Sigmoid colon (tissue), 7 donors: ENCODE results near the gene AP5B1. TPM values are rescaled to one million over a fixed set of nuclear protein-coding genes. Genes with fewer than 3 reads are reported as not detected.
A peak's percentile ranks its signal among the peaks of the same experiment; 100 is the strongest.

Experiments used
- DNase-seq: peaks from one replicate; pipeline ENCODE4 v3.0.0-alpha.2; 2019
- H3K27ac ChIP-seq, 4 donors: fragments of 200-600 bp; sonication (generic); one replicate each; pipeline ENCODE4 v1.5.1; 2016 to 2019; ENCODE audit warnings: mild to moderate bottlenecking in 1 of 4
- H3K27me3 ChIP-seq, 3 donors: fragments of 200-600 bp; sonication (generic); one replicate each; pipeline ENCODE4 v1.5.1; 2019; ENCODE audit warnings: mild to moderate bottlenecking in 1 of 3
- H3K36me3 ChIP-seq, 4 donors: fragments of 200-600 bp; sonication (generic); one replicate each; pipeline ENCODE4 v1.5.1; 2016 to 2019
- H3K4me1 ChIP-seq, 4 donors: fragments of 200-600 bp; sonication (generic); one replicate each; pipeline ENCODE4 v1.5.1; 2017 to 2019
- H3K4me3 ChIP-seq, 4 donors: fragments of 200-600 bp; sonication (generic); one replicate each; pipeline ENCODE4 v1.5.1; 2017 to 2019; ENCODE audit warnings: mild to moderate bottlenecking in 2 of 4, moderate library complexity in 1 of 4
- H3K9me3 ChIP-seq, 4 donors: fragments of 200-600 bp in 3 of 4; sonication (generic) in 3 of 4; one replicate each; pipeline versions ENCODE4 v1.5.1 to v1.6.1; 2013 to 2019
- CTCF ChIP-seq, 4 experiments: fragments of 450-650 bp in 3 of 4; fragments of 200-600 bp in 1 of 4; IDR thresholded peaks; one replicate each; pipeline ENCODE4 v1.5.1; 2016 to 2019; ENCODE audit warnings: antibody characterized with exemption in 4 of 4, mild to moderate bottlenecking in 3 of 4, moderate library complexity in 2 of 4
- EP300 ChIP-seq, 4 donors: sonication (generic); formaldehyde crosslinking; IDR thresholded peaks; one replicate each; pipeline ENCODE4 v1.6.1; 2017; ENCODE audit warnings: antibody characterized with exemption in 4 of 4
- POLR2A ChIP-seq, 2 donors: fragments of 450-650 bp; IDR thresholded peaks; one replicate each; pipeline ENCODE4 v1.6.1; 2016; ENCODE audit warnings: antibody characterized with exemption in 2 of 2, mild to moderate bottlenecking in 2 of 2, moderate library complexity in 2 of 2
- POLR2AphosphoS5 ChIP-seq, 4 donors: sonication (generic); formaldehyde crosslinking; IDR thresholded peaks; one replicate each; pipeline ENCODE4 v1.6.1; 2017; ENCODE audit warnings: antibody characterized with exemption in 4 of 4
- WGBS, 2 donors: extraction: QIAGEN DNeasy Blood & Tissue Kit; methylation state at CpG; one replicate each; pipeline ENCODE4 v1.1.7; 2013; 5-methylcytosine and 5-hydroxymethylcytosine counted together
- intact Hi-C: fragments of 100-400 bp; cut with DNase I; formaldehyde crosslinking; loops from one replicate; pipeline ENCODE4 v1.15.1; 2023
- polyA plus RNA-seq, 3 donors: library from polyadenylated mRNA; stranded (reverse); fragments of 200-250 nt; gene quantifications; one replicate each; pipeline ENCODE4 v1.2.3, GENCODE V29; 2013
- total RNA-seq, 4 donors: library from RNA; depleted of rRNA; stranded (reverse); fragments of >200 nt; gene quantifications; one replicate each; pipeline ENCODE4 v1.1.0, GENCODE V29; 2016
- donor health status: healthy with polysubstance abuse.
- donor health status: Bipolar disorder and iron deficiency.
- donor health status: healthy.

Gene AP5B1
- total and polyA plus RNA-seq, 7 donors = 6.6 to 14.6 (median 9.0) TPM

- Histone ChIP-seq H3K27me3 (no peaks in the 10 kb centered on the region), H3K4me3 (no peak overlapping the region), H3K36me3 (peaks cover 0 to 31% (median 14%) of the 10 kb centered on the region in 4 donors), H3K9me3 (no peaks in the 10 kb centered on the region), H3K27ac (no peak overlapping the region), H3K4me1 (peaks cover 0 to 29% (median 21%) of the 10 kb centered on the region in 4 donors)
- intact Hi-C loops = loop anchor here (5.0 kb wide), 1 partner anchor 209 kb away; no protein-coding TSS in a partner anchor
- peak; percentile 57 for DNase-seq
- TF ChIP-seq POLR2AphosphoS5 (IDR thresholded peaks at IDR 0.05) = no peak
- TF ChIP-seq POLR2A (IDR thresholded peaks at IDR 0.05) = no peak
- 92% methylated on average over 23 of the region's 23 CpGs for WGBS, 2 donors
Measured at GRCh38 chr11:65777821-65778361, 2.9 kb downstream of the AP5B1 start.

GRCh38 chr11:65777241-65777640, 3.5 kb downstream of the AP5B1 start:
- peaks cover 0 to 31% (median 14%) of the 10 kb centered on the region in 4 donors for H3K36me3 ChIP-seq
- no peak overlapping the region for H3K4me3 ChIP-seq
- TF ChIP-seq POLR2A (IDR thresholded peaks at IDR 0.05) = no peak
- no peak for TF ChIP-seq POLR2AphosphoS5 (IDR thresholded peaks at IDR 0.05)
- no peak for TF ChIP-seq EP300 (IDR thresholded peaks at IDR 0.05)
- no peak for TF ChIP-seq CTCF (IDR thresholded peaks at IDR 0.05)
- H3K4me1 ChIP-seq = peaks cover 0 to 29% (median 21%) of the 10 kb centered on the region in 4 donors
- H3K9me3 ChIP-seq = no peaks in the 10 kb centered on the region
- H3K27me3 ChIP-seq = no peaks in the 10 kb centered on the region
- peak; percentile 9 for DNase-seq
- WGBS, 2 donors = 90 to 93% methylated on average over 8 of the region's 8 CpGs
- intact Hi-C loops = loop anchor here (5.0 kb wide), 1 partner anchor 210 kb away; no protein-coding TSS in a partner anchor
- no peak overlapping the region for H3K27ac ChIP-seq

DNA sequence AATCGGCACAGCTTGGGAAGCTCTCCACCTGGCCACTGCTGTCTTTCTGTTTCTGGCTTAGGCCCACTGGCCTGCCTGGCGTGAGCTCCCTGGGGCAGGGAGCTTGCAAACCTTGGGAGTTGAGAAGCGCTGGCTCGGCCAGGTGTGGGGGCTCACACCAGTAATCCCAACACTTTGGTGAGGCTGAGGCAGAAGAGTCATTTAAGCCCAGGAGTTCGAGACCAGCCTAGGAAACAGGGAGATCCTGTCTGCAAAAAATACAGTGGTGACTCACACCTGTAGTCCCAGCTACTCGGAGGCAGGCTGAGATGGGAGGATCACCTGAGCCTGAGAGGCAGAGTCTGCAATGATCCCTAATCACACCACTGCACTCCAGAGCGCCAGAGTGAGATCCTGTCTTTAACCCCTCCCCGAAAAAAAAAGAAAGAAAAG, 4.0 kb downstream of the AP5B1 start:
- Histone ChIP-seq H3K27ac (peak overlapping the region in 1 of 4 donors; percentile 48), H3K36me3 (peaks cover 0 to 31% (median 14%) of the 10 kb centered on the region in 4 donors), H3K4me1 (peaks cover 0 to 29% (median 21%) of the 10 kb centered on the region in 4 donors), H3K4me3 (no peak overlapping the region), H3K27me3 (no peaks in the 10 kb centered on the region), H3K9me3 (no peaks in the 10 kb centered on the region)
- DNase-seq = peak; percentile 27
- WGBS, 2 donors = 88 to 90% methylated on average over 8 of the region's 8 CpGs
- intact Hi-C loops = loop anchor here (5.0 kb wide), 1 partner anchor 211 kb away; no protein-coding TSS in a partner anchor
- TF ChIP-seq POLR2A (IDR thresholded peaks at IDR 0.05) = no peak

DNA sequence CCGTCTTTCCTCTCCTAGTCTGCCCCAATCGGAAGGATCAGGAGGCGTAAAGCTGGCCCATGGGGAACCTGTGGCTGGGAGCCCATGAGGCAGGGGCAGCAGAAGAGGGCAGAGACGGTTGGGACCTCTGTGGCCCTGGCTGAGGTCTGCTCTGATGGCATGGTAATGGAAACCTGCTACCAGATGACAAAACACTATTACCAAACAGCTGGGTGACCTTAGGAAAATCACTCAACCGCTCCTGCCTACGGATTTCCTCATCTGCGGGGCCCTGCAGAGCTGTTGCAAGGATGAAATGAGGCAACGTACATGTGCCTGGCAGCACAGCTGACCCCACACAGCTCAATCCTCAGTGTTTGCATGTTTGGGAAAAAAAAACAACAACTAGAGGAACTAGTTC, 4.6 kb downstream of the AP5B1 start:
- intact Hi-C loops = loop anchor here (5.0 kb wide), 1 partner anchor 211 kb away; no protein-coding TSS in a partner anchor
- Histone ChIP-seq H3K27ac (peak overlapping the region in 1 of 4 donors; percentile 48), H3K36me3 (peaks cover 0 to 31% (median 14%) of the 10 kb centered on the region in 4 donors), H3K27me3 (no peaks in the 10 kb centered on the region), H3K9me3 (no peaks in the 10 kb centered on the region), H3K4me3 (no peak overlapping the region), H3K4me1 (peaks cover 0 to 23% (median 16%) of the 10 kb centered on the region in 4 donors)
- WGBS, 2 donors = 82 to 88% methylated on average over 8 of the region's 8 CpGs
- TF ChIP-seq EP300 (IDR thresholded peaks at IDR 0.05) (no peak), POLR2AphosphoS5 (IDR thresholded peaks at IDR 0.05) (peak in 1 of 4 donors; percentile 17)
- peak; percentile 63 for DNase-seq

DNA sequence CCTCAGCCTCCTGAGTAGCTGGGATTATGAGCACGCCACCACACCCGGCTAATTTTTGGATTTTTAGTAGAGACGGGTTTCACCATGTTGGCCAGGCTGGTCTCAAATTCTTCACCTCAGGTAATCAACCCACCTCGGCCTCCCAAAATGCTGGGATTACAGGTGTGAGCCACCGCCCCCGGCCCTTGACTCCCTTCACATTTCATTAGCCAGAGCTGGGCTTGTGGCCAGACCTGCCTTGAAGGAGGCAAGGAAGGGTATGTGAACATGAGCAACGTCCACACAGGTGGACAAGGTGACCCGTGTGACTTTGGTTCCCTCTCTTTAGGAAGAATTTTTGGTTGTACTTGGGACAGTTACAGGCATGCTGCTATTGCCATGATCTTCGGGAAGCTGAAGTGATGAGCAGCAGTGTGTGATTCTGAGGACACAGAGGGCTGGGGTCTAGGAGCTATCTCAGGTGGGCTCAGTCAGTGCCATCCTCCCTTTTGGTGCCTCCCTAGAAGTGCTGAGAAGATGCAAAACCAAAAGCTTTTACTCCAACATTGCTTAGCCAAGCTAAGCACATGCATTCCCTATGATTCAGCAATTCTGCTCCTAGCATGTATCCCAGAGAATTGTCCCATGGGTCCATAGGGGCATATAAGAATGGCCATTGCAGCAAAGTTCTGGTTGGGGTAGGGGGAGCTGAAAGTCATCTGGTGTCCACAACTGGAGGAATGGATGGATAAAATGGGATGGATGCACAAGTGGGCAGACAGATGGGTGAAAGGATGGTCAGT, 6.1 kb downstream of the AP5B1 start:
- no peak for TF ChIP-seq POLR2AphosphoS5 (IDR thresholded peaks at IDR 0.05)
- TF ChIP-seq CTCF (IDR thresholded peaks at IDR 0.05) = no peak
- no peak for TF ChIP-seq POLR2A (IDR thresholded peaks at IDR 0.05)
- WGBS, 2 donors = 86 to 93% methylated on average over 9 of the region's 9 CpGs
- DNase-seq = peak; percentile 56
- H3K36me3 ChIP-seq = peaks cover 0 to 31% (median 14%) of the 10 kb centered on the region in 4 donors
- intact Hi-C loops = loop anchor here (5.0 kb wide), 1 partner anchor 213 kb away; no protein-coding TSS in a partner anchor
- H3K4me3 ChIP-seq = no peak overlapping the region
- peaks cover 0 to 21% (median 13%) of the 10 kb centered on the region in 4 donors for H3K4me1 ChIP-seq
- H3K9me3 ChIP-seq = no peaks in the 10 kb centered on the region
- H3K27ac ChIP-seq = peak overlapping the region in 2 of 4 donors; percentile 5
- no peaks in the 10 kb centered on the region for H3K27me3 ChIP-seq
